K562 (cell line): ENCODE measurements around the gene RAD51AP2. TPM values are rescaled to one million over a fixed set of nuclear protein-coding genes. Genes with fewer than 3 reads are reported as not detected.

ENCODE experiments used
- MNT ChIP-seq, 2 experiments: fragments of 450-650 bp; conservative IDR thresholded peaks; 2 replicates each; pipeline ENCODE4 v1.6.1; 2017; ENCODE audit warnings: mild to moderate bottlenecking in 2 of 2, moderate library complexity in 2 of 2
- SNAPC5 ChIP-seq: fragments of 250-450 bp; sonication (Bioruptor Pico); IDR thresholded peaks from 2 replicates; pipeline ENCODE4 v1.8.0; 2021; ENCODE audit warnings: moderate library complexity, mild to moderate bottlenecking, inconsistent platforms
- YY1 ChIP-seq, 3 experiments: IDR thresholded peaks; 2 replicates each; pipeline ENCODE4 v1.6.1; 2011; ENCODE audit warnings: low read length in 2 of 3, mild to moderate bottlenecking in 2 of 3, moderate library complexity in 2 of 3, borderline replicate concordance in 1 of 3, control low read depth in 1 of 3, low read depth in 1 of 3; ENCODE audit not compliant: insufficient read depth in 3 of 3, insufficient replicate concordance in 2 of 3, control insufficient read depth in 1 of 3, insufficient read length in 1 of 3; ENCODE audit errors: extremely low read depth in 1 of 3
- ZNF609 ChIP-seq: sonication (generic); formaldehyde crosslinking; IDR thresholded peaks from 2 replicates; pipeline ENCODE4 v1.8.1; 2023; ENCODE audit warnings: missing genetic modification reagents, mild to moderate bottlenecking, borderline replicate concordance
- ZNF644 ChIP-seq: fragments of 200-800 bp; sonication (Bioruptor generic); IDR thresholded peaks from 2 replicates; pipeline ENCODE4 v1.6.1; 2016; ENCODE audit warnings: low read depth, missing genetic modification characterization, missing compliant biosample characterization
- polyA plus RNA-seq, 8 experiments: library from polyadenylated mRNA; depleted of rRNA in 4 of 8; stranded (reverse) in 5 of 8; unstranded in 3 of 8; fragments of >200 nt; fragmentation: Nextera tagmentation in 2 of 8; fragmentation: Illumina TruSeq in 1 of 8; extraction: Ambion mirVana in 2 of 8; extraction: Trizol in 1 of 8; gene quantifications; 2 replicates each; pipeline versions ENCODE4 v1.2.1 to v1.2.3, GENCODE V29; 2011 to 2014; ENCODE audit warnings: inconsistent platforms in 1 of 8, missing spikeins in 1 of 8
- total RNA-seq, 7 experiments: library from RNA; depleted of rRNA in 6 of 7; stranded (reverse); fragments of >200 nt in 6 of 7; fragmentation: Illumina TruSeq in 2 of 7; extraction: Trizol in 2 of 7; gene quantifications; 2 replicates each; pipeline versions ENCODE4 v1.2.1 to v1.2.3, GENCODE V29; 2011 to 2021; ENCODE audit warnings: low replicate concordance in 1 of 7

The RAD51AP2 gene
- total and polyA plus RNA-seq, 9 of the 15 experiments (the other 6 are each of a cell fraction or from before 2014, with no cell fraction given): 0.01 to 0.04 (median 0.04) TPM; not detected in 6

GRCh38 chr2:17518212-17519154 is at the start of gene RAD51AP2 (continued):
- TF ChIP-seq ZNF609 (no peak), YY1 (IDR thresholded peaks at IDR 0.05; ENCODE audit: borderline replicate concordance in 1 of 3, control insufficient read depth in 1 of 3, extremely low read depth in 1 of 3, insufficient read depth in 3 of 3, insufficient read length in 1 of 3, insufficient replicate concordance in 2 of 3, low read depth in 1 of 3, low read length in 2 of 3) (peak in 2 of 3 experiments; percentile 62 to 65), MNT (conservative IDR thresholded peaks at IDR 0.05) (peak in 1 of 2 experiments; percentile 43; a peak in 1 of 4 replicates), SNAPC5 (CRISPR knock-in tag) (no peak), ZNF644 (no peak)
